HEK293 (cell line): Measurements from ENCODE around the gene AFF4.

Experiments
- CTCF ChIA-PET: fragments of 350-600 bp; formaldehyde crosslinking; extraction: SDS; loops from one replicate; lab custom pipeline; 2021; ENCODE audit warnings: antibody characterized with exemption; lab: Yijun Ruan, JAX
- POLR2A ChIA-PET: fragments of 300-600 bp; formaldehyde crosslinking; extraction: SDS; loops from one replicate; lab custom pipeline; 2020; ENCODE audit warnings: antibody characterized with exemption, inconsistent platforms; lab: Yijun Ruan, JAX
- H3K27ac ChIP-seq: fragments of 200-500 bp; sonication (Bioruptor generic); 2 replicates; pipeline ENCODE4 v1.5.1; 2014; ENCODE audit warnings: low read depth, low read length, control low read depth, inconsistent platforms; ENCODE audit errors: extremely low read depth
- H3K36me3 ChIP-seq, 2 experiments: fragments of 200-500 bp in 1 of 2; sonication (Bioruptor generic) in 1 of 2; 1 replicate in 1 of 2; 2 replicates in 1 of 2; pipeline ENCODE4 v1.5.1; 2014 to 2017; ENCODE audit warnings: inconsistent platforms in 2 of 2, low read length in 2 of 2; ENCODE audit not compliant: control insufficient read depth in 2 of 2, insufficient read depth in 1 of 2
- H3K4me1 ChIP-seq: fragments of 200-500 bp; sonication (Bioruptor generic); 2 replicates; pipeline ENCODE4 v1.5.1; 2014; ENCODE audit warnings: mild to moderate bottlenecking, low read length, inconsistent platforms; ENCODE audit not compliant: control insufficient read depth, insufficient read depth
- H3K4me3 ChIP-seq: 2 replicates; pipeline ENCODE4 v1.5.1; 2011; ENCODE audit warnings: low read depth, mild to moderate bottlenecking, control low read depth, low read length, moderate library complexity
- H3K9me3 ChIP-seq: fragments of 200-500 bp; sonication (Bioruptor generic); 2 replicates; pipeline ENCODE4 v1.5.1; 2014; ENCODE audit warnings: low read depth, low read length, inconsistent platforms; ENCODE audit not compliant: control insufficient read depth, insufficient read depth
- FEZF1 ChIP-seq: fragments of 450-650 bp; formaldehyde crosslinking; IDR thresholded peaks from 2 replicates; pipeline ENCODE4 v1.5.1; 2016; ENCODE audit warnings: missing biosample characterization, missing genetic modification characterization
- GLI4 ChIP-seq: fragments of 450-650 bp; formaldehyde crosslinking; IDR thresholded peaks from 2 replicates; pipeline ENCODE4 v1.5.1; 2016; ENCODE audit warnings: missing biosample characterization, missing genetic modification characterization
- KLF16 ChIP-seq: fragments of 450-650 bp; formaldehyde crosslinking; IDR thresholded peaks from 2 replicates; pipeline ENCODE4 v1.5.1; 2017; ENCODE audit warnings: missing biosample characterization, missing genetic modification characterization
- PRDM1 ChIP-seq: fragments of 450-650 bp; formaldehyde crosslinking; IDR thresholded peaks from 2 replicates; pipeline ENCODE4; 2016; ENCODE audit warnings: missing biosample characterization, missing genetic modification characterization
- SCRT1 ChIP-seq: fragments of 450-650 bp; formaldehyde crosslinking; IDR thresholded peaks from 2 replicates; pipeline ENCODE4 v1.5.1; 2016; ENCODE audit warnings: missing biosample characterization, missing genetic modification characterization, borderline replicate concordance
- SCRT2 ChIP-seq: fragments of 450-650 bp; formaldehyde crosslinking; IDR thresholded peaks from 2 replicates; pipeline ENCODE4 v1.5.1; 2016; ENCODE audit warnings: missing biosample characterization, missing genetic modification characterization
- TCF7L2 ChIP-seq: IDR thresholded peaks from 2 replicates; pipeline ENCODE4 v1.6.1; 2011; ENCODE audit warnings: low read depth, mild to moderate bottlenecking, inconsistent platforms, low read length, moderate library complexity, borderline replicate concordance
- ZNF324 ChIP-seq: fragments of 450-650 bp; formaldehyde crosslinking; IDR thresholded peaks from 2 replicates; pipeline ENCODE4 v1.5.1; 2016; ENCODE audit warnings: missing biosample characterization, missing genetic modification characterization
- ZNF433 ChIP-seq: fragments of 450-650 bp; formaldehyde crosslinking; IDR thresholded peaks from 2 replicates; pipeline ENCODE4 v1.5.1; 2016; ENCODE audit warnings: missing biosample characterization, missing genetic modification characterization, low read depth
- ZNF529 ChIP-seq: fragments of 450-650 bp; formaldehyde crosslinking; IDR thresholded peaks from 2 replicates; pipeline ENCODE4 v1.5.1; 2017; ENCODE audit warnings: missing genetic modification characterization, missing biosample characterization; ENCODE audit not compliant: insufficient replicate concordance
- ZNF530 ChIP-seq: fragments of 450-650 bp; formaldehyde crosslinking; IDR thresholded peaks from 2 replicates; pipeline ENCODE4 v1.5.1; 2016; ENCODE audit warnings: low read depth, missing biosample characterization, missing genetic modification characterization
- ZNF549 ChIP-seq: fragments of 450-650 bp; IDR thresholded peaks from 2 replicates; pipeline ENCODE4 v1.5.1; 2018; ENCODE audit warnings: missing biosample characterization, missing genetic modification characterization, mild to moderate bottlenecking, inconsistent platforms, moderate library complexity
- TF ChIP-seq, protein P1 (sequence below): fragments of 450-650 bp; formaldehyde crosslinking; IDR thresholded peaks from 2 replicates; pipeline ENCODE4 v1.5.1; 2016; ENCODE audit warnings: missing biosample characterization, missing genetic modification characterization
- TF ChIP-seq, protein P2 (sequence below): fragments of 450-650 bp; formaldehyde crosslinking; IDR thresholded peaks from 2 replicates; pipeline ENCODE4 v1.5.1; 2016; ENCODE audit warnings: missing biosample characterization, missing genetic modification characterization
- TF ChIP-seq, protein P3 (sequence below): fragments of 450-650 bp; formaldehyde crosslinking; IDR thresholded peaks from 2 replicates; pipeline ENCODE4 v1.5.1; 2016; ENCODE audit warnings: missing biosample characterization, missing genetic modification characterization
- TF ChIP-seq, protein P4 (sequence below): sonication (generic); formaldehyde crosslinking; IDR thresholded peaks from 2 replicates; pipeline ENCODE4 v1.8.1; 2022; ENCODE audit warnings: mild to moderate bottlenecking, moderate library complexity, missing genetic modification reagents

The AFF4 gene

DNA sequence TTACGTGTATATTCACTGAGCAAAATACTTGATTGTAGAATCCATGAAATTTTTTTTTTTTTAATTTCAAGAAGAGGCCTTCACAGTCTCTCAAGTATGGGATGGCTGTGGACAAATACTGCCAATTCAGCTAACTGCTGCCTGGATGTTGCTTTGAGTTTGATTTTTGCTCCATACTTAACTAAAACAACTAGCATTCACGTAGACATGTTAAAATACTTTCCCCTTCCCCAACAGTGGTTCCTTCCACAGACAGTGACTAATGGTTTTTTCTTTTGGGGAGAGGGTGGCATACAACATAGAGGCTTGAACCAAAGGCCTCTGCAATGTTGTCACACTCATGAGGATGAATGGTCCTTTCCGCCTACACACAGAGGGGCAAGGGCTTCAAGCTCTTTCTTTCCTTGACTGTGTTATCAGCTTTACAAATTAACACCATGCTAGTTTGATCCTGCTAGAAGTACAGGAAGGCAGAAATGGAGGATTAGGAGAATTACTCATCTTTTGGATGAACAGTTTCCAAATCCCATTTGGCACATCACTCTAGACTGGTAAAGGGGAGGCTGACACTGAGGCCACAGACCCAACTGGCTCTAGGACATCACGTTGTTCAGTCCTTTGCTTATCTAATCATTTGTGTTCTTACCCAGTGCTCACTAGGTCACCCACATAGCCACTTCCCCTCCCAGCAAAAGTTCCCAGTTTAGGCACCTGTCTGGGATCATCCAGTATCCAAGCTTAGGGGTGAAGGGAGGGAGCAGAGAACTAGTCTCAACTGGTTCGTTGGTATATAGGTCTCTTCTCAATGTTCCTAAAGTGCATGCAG, 91.8 kb downstream of the AFF4 start:
- Histone ChIP-seq H3K36me3 (peaks cover 17 to 85% of the 10 kb centered on the region in 2 experiments), H3K9me3 (no peaks in the 10 kb centered on the region), H3K4me1 (peaks cover 3% of the 10 kb centered on the region; the same call in 1 of the 2 replicates), H3K27ac (no peak overlapping the region), H3K4me3 (no peak overlapping the region)
- ChIA-PET POLR2A (no interaction called here), CTCF (interaction anchor here (0.7 to 2.5 kb wide), 3 partner anchors 12 to 19 kb away, joined by 3 to 11 read pairs (median 7); no protein-coding TSS in a partner anchor)
- TF ChIP-seq FEZF1 (tag by site-specific recombination) (no peak), PRDM1 (tag by site-specific recombination) (no peak), ZNF530 (tag by site-specific recombination) (no peak)
- TF ChIP-seq, protein P1, sequence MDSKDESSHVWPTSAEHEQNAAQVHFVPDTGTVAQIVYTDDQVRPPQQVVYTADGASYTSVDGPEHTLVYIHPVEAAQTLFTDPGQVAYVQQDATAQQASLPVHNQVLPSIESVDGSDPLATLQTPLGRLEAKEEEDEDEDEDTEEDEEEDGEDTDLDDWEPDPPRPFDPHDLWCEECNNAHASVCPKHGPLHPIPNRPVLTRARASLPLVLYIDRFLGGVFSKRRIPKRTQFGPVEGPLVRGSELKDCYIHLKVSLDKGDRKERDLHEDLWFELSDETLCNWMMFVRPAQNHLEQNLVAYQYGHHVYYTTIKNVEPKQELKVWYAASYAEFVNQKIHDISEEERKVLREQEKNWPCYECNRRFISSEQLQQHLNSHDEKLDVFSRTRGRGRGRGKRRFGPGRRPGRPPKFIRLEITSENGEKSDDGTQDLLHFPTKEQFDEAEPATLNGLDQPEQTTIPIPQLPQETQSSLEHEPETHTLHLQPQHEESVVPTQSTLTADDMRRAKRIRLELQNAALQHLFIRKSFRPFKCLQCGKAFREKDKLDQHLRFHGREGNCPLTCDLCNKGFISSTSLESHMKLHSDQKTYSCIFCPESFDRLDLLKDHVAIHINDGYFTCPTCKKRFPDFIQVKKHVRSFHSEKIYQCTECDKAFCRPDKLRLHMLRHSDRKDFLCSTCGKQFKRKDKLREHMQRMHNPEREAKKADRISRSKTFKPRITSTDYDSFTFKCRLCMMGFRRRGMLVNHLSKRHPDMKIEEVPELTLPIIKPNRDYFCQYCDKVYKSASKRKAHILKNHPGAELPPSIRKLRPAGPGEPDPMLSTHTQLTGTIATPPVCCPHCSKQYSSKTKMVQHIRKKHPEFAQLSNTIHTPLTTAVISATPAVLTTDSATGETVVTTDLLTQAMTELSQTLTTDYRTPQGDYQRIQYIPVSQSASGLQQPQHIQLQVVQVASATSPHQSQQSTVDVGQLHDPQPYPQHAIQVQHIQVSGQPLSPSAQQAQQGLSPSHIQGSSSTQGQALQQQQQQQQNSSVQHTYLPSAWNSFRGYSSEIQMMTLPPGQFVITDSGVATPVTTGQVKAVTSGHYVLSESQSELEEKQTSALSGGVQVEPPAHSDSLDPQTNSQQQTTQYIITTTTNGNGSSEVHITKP, result peak; percentile 54
- TF ChIP-seq, protein P2, sequence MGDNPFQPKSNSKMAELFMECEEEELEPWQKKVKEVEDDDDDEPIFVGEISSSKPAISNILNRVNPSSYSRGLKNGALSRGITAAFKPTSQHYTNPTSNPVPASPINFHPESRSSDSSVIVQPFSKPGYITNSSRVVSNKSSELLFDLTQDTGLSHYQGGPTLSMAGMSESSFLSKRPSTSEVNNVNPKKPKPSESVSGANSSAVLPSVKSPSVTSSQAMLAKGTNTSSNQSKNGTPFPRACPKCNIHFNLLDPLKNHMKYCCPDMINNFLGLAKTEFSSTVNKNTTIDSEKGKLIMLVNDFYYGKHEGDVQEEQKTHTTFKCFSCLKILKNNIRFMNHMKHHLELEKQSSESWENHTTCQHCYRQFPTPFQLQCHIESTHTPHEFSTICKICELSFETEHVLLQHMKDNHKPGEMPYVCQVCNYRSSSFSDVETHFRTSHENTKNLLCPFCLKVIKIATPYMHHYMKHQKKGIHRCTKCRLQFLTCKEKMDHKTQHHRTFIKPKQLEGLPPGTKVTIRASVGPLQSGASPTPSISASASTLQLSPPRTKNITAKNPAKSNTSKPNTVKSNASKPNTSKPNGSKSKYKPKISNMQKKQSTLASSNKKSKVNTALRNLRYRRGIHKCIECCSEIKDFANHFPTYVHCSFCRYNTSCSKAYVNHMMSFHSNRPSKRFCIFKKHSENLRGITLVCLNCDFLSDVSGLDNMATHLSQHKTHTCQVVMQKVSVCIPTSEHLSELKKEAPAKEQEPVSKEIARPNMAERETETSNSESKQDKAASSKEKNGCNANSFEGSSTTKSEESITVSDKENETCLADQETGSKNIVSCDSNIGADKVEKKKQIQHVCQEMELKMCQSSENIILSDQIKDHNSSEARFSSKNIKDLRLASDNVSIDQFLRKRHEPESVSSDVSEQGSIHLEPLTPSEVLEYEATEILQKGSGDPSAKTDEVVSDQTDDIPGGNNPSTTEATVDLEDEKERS (tag by site-specific recombination), result no peak
- TF ChIP-seq, protein P3, sequence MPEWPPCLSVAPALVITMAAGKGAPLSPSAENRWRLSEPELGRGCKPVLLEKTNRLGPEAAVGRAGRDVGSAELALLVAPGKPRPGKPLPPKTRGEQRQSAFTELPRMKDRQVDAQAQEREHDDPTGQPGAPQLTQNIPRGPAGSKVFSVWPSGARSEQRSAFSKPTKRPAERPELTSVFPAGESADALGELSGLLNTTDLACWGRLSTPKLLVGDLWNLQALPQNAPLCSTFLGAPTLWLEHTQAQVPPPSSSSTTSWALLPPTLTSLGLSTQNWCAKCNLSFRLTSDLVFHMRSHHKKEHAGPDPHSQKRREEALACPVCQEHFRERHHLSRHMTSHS, result no peak

DNA sequence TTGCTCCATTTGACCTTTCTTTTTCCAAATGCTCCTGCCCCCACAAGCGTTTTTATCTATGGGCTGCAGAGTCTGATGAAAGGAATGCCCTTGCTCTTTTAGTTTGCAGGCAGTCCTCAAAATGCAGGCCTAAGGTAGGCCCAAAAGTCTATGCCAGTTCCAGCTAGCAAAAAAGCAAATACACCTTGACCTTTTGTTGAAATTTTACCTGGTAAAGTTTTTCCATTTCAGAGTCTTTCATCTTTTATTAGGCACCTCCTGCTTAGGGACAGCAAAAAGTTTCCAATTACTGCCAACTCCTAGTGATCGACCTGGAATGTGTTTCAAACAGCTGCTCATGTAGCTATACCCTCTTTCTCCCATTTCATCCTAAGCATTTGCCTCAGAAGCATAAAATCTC, 92.6 kb downstream of the AFF4 start:
- POLR2A ChIA-PET, result no interaction called here
- H3K9me3 ChIP-seq, result no peaks in the 10 kb centered on the region
- H3K27ac ChIP-seq, result no peak overlapping the region
- TF ChIP-seq ZNF324 (no peak), KLF16 (tag by site-specific recombination) (no peak), SCRT2 (tag by site-specific recombination) (no peak), GLI4 (tag by site-specific recombination) (no peak), ZNF549 (tag by site-specific recombination) (no peak), ZNF529 (tag by site-specific recombination) (no peak), SCRT1 (tag by site-specific recombination) (no peak), TCF7L2 (no peak), ZNF433 (tag by site-specific recombination) (no peak)
- TF ChIP-seq, protein P4, sequence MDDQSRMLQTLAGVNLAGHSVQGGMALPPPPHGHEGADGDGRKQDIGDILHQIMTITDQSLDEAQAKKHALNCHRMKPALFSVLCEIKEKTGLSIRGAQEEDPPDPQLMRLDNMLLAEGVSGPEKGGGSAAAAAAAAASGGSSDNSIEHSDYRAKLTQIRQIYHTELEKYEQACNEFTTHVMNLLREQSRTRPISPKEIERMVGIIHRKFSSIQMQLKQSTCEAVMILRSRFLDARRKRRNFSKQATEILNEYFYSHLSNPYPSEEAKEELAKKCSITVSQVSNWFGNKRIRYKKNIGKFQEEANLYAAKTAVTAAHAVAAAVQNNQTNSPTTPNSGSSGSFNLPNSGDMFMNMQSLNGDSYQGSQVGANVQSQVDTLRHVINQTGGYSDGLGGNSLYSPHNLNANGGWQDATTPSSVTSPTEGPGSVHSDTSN (CRISPR knock-in tag), result no peak
- H3K4me3 ChIP-seq, result no peak overlapping the region
- CTCF ChIA-PET, result interaction anchor here (0.7 to 1.2 kb wide), 2 partner anchors 13 to 18 kb away, joined by 3 to 7 read pairs; no protein-coding TSS in a partner anchor
- peaks cover 3% of the 10 kb centered on the region; the same call in 1 of the 2 replicates for H3K4me1 ChIP-seq
- H3K36me3 ChIP-seq, result peaks cover 17 to 77% of the 10 kb centered on the region in 2 experiments
